ENCODE results near the gene PRR16. TPM values are rescaled to one million over a fixed set of nuclear protein-coding genes. Genes with fewer than 3 reads are reported as not detected.

The PRR16 gene
- polyA plus RNA-seq, 10 donors: 5.0 to 25.0 (median 17.9) TPM

DNA sequence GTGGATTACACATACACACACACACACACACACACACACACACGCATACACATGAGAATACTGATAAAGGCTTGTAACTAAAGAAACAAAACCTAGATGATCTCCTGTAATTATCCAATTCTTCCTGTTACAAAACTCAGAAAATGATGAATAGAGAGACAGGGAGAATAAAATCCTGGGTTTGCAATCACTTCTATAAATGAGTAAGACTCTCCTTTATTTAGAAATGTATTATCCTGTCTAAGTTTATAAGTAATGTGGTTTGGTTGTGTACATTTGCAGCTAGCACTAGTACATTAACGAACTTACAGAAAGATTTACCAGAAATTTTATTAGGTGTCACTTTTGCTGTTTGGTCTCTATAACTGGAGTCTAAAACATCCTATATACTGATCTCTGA is 2.8 kb upstream of the PRR16 start:
- DNase-seq: no peak

DNA sequence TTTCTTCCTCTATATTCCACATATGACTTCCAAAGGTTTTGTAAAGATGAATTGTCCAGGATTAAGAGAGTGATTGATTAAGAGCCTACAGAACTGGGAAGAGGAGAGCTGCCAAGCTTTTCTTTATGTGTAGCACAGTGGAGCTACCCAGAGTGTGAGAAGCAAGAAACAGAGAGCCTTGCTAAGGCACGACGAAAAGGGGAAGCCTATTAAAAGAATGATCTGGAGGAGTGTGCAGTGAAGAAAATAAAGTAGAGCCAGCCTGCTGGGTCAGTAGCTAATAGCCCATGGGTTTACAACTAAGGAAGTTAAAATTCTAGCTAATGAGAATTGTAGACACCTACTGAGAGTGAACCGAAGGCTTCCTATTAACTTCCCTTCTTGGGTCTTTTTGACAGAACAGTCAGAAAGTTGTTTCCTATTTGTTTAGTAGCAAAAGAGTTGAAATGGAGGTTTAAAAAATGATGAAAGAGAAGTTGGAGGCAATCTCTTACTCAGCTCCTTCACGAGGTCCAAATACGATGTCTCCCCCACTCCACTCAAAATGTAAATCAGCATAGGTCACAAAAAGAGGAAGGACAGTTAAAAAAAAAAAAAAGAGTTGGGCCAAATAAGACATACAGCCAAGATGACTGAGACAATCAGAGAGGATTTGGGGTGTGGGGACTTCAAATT is 957 bp upstream of the PRR16 start:
- DNase-seq: peak in 1 of 3 donors; percentile 4

DNA sequence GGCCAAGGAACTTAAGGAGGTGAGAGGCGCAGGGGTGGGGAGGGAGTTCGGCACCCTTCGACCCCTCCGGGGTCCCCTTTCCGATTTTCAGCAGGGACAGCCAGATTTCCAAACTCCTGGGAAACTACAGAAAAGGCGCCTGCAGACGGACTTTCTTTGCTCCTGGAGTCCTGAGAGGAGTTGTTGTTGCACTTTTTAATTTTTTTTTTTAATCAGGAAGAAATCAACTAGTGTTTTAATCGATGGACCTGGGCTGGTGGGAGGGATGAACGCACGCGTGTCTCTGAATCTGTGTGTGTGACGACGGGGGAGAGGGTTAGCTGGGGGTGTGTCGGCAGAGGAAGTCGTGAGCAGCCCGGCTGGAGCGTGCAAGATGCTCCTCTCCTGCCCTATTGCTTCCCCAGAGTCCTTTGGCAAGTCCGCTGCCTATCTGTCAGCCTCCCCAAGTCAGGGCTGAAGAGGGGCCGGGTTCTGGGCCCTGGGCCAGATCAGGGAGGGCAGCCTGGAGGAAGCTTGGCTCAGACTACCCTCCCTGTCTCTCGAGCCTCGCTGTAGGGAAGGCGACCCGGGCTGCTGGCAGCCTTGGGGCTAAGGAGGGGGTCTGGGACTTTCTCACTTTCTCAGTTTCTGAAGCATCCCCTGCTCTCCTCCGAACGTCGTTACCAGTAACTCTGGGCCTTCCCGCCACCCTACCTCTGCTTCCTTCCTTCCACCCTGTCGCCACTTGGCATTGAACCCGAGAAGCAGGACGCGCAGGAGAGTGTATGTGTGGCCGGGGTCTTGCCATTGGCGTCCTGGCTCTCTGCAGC is 731 bp downstream of the PRR16 start:
- DNase-seq: peak in 1 of 3 donors; percentile 67

DNA sequence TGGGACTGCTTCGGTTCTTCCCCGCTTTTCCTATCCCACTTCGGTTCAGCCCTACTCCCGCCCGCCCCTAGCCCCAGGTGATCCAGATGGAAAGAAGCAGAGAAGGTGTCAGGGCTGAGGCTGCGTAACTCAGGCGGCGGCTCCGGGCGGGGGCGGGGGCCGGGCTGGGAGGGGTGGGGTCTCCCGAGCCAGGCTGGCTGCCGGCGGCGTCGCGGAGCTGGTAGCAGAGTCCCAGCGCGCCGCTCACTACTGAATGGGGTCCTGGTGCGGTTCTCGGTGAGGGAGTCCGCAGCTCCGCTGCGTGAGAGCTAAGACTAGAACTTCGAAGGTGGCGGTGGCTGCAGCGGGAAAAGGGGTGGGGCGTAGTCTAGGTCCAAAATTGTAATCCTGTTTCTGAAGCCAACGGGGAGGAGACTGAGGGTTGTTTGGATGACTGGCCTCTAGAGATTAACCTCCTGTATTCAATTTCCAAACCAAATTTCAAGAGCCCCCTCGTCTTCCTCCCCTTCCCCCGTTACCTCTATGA is 1.4 kb downstream of the PRR16 start:
- DNase-seq: peak in 1 of 3 donors; percentile 49

DNA sequence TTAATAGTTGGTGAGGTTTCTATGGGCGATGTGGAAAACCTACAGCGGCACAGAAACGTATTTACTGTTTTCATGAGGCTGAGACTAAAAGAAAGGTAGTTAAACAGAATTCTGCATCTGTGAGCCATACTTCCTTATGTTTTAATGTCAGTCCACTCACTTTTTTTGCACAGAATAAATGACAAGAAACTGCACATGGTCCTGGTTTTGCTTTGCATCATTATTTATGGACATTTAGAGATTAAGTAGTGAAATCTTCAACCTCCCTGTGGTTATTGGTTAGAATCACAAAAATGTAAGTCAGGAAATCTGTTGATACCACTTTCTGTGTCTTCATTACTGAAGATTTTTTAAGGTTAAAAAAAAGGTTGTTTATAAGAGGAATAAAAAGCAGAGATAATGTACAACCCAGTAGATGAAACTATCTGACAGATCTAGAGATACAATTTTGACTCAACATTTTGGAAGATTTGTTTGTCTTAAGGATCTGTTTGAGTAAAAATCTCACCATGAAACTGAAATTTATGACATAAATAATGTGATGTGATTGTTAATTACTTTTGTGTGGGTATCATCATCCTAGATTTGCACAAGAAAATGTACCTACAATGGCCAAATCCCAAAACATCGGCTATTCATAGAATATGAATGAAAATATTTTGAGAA is 2.4 kb downstream of the PRR16 start:
- no peak for DNase-seq

DNA sequence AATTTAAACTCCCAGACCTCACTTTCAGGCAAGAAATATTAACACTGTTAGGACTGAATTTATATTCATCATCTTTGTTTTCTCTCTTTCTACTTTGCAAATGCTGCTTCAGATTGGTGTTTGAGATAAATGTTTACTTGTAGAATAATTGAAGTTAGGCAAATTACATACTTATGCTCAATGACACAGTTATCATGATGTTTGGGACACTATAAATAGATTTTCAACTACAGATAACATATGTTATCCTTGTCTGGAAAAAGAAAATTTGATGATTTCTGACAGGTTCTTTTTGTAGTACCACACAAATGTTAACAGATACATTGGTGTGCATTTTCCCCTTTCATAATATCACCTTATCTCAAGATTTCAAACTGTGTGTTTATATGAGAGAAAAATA is 7.9 kb downstream of the PRR16 start:
- DNase-seq: no peak

DNA sequence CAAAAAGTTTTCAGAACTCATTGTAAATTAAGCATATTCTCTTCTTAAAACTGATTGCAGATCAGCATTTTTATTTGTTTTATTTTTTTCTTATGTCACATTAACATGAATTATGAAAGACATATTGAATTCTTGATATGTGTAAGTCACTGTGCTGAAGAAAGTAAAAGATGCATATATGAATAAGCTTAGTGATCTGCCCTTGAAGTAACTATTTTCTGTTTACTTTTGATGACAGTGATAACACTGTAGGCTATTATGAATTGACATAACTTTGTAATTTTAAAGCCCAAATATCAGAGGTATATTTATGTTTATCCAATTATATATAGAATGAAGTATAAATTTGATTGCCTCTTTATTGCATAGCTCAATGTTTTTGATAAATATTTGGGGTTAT is 8.8 kb downstream of the PRR16 start:
- no peak for DNase-seq

DNA sequence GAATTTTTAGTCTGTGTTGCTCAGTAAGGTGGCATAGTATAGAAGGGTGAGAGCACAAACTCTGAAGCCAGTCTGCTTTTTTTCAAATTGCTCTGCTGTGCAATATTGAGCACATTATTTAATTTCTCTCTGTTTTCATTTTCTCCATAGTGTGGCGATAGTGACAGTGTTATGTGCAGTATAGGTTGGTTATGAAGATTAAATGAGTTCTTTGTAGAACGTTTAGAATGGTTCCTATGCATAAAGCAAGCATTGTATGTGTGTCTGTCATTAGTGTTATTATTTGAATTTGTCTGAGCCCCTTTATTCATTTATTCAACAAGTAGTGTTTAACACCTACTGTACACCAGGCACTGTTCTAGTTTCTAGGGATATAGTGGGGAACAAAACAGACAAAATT is 9.2 kb downstream of the PRR16 start:
- no peak for DNase-seq

DNA sequence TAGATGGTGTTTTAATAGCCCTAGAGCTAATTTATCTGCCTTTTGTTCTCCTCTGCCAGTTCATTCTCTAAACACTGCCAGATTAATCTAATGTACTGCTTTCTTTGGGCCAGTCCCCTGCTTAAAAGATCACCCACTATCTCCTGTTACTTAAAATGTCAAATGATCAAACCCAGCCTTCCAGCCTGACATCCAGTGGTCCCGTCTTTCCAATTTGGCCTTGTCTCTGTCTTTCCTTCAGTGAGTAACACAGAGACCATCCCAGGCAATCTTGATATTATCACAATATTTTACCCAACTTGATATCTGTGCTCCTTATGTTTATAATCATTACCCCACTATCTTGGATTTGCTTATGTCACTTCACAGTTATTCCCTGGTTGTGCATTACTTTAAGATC is 12.0 kb downstream of the PRR16 start:
- no peak for DNase-seq

DNA sequence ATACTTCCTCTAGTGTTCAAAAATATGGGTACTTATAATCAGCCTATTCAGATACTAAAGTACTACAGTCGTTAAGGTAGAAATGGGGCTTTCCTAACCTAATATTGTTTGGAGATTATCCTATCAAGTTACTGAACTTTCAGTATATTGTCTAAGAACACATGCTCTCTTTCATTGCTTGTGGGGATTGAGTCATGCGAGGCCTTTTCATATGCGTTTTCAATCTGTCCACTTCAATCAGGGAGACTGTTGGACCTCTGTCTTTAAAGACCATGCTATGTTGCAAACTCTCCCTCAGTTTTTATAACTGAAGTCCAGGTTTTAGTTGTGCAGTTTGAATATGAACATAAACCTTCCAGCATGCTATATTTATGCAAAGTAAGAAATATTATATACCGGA is 15.0 kb downstream of the PRR16 start:
- DNase-seq: peak in 1 of 3 donors; percentile 25

DNA sequence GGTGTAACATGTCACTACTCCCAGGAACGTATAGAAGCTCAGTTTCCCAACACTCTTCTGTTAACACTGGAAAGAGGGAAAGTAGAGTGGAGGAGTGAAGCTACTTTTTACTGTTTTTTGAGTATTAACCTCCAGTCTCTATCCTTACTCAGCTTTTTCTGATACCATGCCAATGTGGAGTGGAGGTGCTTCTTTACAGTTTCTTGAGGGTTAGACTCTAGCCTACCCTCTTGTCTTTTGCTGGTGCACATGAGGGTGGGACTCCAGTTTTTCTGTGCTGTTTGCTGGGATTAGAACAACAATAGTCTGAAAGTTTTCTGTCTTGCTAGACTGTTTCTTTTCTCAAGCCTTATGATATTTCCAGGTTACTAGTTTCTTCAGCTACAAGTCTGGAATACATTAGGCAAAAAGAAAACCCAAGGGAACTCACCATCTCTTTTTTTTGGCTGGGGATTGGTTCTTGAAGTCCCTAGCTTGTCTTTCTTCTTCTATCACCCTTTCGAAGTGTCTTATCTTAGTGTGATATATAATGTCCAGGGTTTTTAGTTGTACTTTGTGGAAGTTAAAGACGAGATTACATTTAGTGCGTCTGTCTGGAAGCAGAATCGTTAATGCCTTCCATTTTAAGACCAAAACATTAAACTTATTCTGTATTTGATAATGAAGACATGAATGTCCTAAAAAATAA is 35.9 kb downstream of the PRR16 start:
- no peak for DNase-seq

DNA sequence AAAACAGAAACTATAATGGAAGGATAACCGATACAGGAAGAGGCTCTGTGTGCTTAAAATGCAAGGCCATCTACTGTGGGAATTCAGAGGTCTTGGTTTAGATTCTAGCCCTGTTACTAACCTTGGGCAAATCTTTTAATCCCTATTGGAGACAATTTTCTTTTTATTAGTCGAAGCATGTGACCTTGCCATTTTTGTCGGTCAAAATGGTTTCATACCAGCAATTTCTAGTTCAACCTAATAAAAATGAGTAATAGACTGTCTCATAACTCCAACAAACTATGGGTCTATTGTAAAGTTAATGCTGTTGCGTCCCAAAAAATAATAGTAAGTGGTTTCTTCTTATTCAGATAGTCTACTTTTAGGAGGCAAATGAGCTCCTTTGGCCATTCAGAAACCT is 38.4 kb downstream of the PRR16 start:
- DNase-seq: no peak

DNA sequence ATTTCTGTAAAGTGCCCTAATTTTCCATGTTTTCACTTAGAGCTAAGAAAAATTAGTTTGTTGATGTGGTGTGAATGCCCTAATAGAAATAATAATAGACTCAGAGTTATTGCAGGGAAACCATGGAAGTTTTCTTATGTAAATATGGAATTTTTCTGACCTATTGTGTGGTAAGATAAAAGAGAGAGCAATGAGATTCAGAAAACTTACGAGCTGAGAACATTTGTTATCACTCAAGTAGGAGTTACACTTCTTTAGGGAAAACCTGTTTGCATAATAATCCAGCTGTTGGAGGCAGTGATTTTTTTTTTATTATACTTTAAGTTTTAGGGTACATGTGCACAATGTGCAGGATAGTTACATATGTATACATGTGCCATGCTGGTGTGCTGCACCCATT is 39.2 kb downstream of the PRR16 start:
- DNase-seq: no peak

DNA sequence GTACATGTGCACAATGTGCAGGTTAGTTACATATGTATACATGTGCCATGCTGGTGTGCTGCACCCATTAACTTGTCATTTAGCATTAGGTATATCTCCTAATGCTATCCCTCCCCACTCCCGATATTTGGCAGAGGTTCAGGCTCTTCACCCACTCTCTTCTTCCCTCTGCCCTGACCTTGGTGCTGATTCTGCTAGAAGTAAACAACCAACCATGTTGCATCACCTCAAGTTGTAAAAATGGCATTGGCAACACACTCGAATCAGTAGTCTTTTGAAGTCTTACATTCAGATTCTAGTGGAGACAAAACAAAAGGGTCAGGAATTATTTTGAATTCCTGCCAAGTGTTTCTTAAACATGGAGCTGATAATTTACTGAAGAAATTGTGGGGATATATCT is 40.0 kb downstream of the PRR16 start:
- no peak for DNase-seq

DNA sequence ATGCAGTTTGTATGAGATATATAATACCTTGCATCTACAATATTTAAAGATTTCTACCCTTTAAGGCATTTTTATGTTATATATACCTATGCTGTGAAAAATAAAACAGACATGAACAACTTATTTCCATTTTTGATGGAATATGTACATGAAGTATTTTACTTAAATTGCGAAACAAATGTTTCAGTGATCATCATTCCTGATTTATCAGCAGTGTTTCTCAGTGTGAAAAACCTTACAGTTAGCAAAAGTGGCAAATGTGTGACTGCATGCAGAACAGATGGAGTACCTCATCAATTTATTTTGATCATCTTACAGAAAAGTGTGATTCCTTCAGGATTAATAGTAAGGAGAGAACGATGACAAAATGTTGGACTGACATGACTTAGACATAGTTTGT is 43.1 kb downstream of the PRR16 start:
- DNase-seq: no peak

DNA sequence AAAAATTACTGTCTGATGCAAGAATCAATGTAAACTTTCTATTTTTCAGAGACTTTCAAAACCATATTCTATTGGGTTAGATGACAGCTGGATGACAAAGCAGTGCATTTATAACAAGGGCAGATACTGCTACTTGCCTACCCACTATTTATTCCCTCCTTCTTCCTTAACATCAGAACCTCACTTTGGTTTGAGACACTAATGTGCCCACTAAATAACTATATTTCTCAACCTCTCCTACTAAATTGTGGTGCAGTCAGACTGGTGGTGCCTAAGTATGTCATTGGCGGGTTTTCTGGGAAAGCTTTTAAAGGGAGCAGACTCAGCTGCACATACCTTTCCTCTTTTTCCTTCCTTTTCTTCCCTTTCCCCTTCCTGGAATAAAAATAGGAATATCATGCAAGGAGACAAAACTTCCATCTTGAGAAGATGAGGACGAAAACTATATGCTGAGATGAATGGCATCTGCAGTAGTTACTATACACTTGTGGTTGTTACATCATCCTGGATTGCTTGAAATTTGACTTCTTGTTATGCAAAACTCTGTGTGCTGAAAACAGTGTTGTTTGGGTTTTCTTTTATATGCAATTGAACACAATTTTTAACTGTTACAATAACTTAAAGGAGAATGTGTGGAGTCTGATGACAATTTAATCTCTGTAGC is 43.8 kb downstream of the PRR16 start:
- DNase-seq: peak in 1 of 3 donors; percentile 15

DNA sequence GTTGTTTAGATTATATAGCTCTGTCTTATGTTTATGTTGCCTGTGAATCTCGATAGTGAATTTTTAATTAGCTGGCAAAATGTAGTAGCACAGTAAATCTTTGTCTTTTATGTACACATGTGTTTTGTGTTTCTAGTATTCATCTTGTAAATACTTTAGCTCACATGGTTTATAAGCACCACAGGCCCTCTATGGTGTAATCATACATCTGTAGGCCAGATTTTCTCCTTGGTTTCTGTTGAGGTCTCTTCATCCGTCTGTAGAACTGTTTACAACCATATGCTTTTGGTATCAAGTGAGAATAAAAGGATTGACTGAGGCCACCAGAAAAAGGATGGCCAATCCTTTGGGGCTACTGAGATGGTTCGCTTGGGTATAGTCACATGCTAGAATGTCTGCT is 45.0 kb downstream of the PRR16 start:
- DNase-seq: no peak

DNA sequence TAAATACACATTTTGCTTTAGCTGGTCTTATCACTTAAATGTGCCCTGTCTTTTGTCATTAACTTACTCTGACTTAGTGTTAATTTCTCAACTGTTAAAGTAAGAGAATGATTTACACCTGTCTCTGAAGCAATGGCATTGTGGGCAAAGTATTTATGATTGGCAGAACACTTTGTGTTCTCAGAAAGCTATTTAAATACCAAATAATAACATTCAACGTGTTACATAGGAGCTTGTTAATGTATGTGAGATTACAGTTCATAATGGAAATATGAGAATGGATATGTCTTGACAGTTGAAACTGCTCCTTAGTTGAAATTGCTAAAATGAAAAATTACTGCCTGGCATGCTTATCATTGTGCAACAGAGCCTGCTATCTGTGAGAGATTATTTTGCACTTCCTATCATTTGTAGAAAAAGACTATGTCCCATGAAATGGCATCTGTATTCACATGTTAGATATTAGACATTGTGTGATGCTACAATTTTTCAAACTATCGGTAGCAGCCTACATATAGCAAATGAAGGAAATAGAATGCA is 46.1 kb downstream of the PRR16 start:
- no peak for DNase-seq

DNA sequence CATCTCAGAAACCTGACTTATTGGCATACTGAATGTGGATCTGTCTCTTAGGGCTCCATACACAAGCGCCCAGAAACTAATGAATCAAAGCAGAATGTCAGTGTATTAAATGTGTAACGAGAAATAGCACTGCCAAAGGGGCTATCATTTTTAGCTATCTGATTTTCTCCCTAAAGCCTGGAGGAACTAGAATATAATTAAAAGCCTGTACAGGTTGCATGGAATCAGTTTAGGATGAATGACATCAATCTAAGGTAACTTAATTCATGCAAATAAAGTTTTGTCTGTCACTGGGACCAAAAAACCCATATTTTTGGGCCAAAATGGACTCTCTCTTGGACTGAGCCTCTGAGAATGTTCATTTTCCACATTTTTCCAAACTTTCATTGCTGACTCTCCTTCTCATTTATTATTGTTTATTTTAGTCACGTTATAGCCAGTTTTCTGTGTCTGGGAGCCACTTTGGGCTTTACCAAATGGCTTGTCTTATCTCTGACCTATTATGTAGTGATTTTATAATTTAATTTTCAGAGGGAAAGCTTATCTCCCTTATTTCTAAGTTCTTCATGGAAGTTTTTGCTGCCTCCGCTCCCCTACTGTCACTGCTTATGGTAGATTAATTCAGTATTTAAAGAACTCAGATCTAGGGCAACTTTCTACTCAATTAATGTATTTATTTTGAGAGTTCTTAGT is 47.0 kb downstream of the PRR16 start:
- no peak for DNase-seq

DNA sequence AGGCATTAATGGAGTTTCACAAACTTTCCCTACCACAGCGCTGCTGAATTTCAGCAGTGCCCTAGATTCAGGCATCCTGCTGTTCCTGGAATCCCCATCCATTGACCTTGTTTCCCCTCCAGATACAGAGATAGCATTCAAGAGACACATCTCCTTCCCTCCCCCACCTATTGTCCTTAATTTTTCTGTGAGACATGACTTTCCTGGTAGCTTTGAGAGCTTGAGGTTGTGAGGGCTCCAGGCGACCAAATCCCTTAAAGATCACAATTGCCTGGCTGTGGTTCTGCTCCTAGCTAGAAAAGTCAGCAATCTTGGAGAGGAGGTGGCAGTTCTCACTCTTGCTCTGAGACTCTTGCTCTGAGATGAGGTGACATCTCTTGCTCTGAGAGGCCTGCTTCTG is 48.0 kb downstream of the PRR16 start:
- no peak for DNase-seq
